ENCODE data around the gene VAV3. TPM values are rescaled to one million over a fixed set of nuclear protein-coding genes. Genes with fewer than 3 reads are reported as not detected.
"Not testable (repeated sequence)": the region's sequence is repeated elsewhere in the genome, so short reads cannot be mapped to it uniquely, and the experiment has no call there.

VAV3 gene
- total RNA-seq, 1 donor from 2014 or later: 1.9 TPM

DNA sequence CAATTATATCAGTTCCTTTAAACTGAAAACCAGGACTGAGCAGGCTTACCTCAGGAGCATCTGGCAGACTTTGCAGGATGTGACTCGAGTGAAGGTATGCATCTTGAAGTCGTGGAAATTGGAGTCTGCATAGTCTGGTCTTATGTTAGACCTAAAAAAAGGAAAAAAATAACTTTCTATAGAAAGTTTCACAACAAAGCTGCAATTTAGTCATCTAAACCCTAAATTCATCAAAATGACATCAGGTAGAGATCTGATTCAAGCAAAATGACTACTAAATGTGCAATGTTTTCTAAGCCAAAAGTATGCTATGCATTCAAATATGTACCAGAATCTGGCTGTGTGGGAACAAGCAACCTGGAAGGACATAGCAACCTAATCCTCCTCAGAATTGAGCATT lies 260.1 kb downstream of the VAV3 start:
- DNase-seq (ENCODE audit: low spot score): no peak
- intact Hi-C loops (cut with DNase I): no loop called here

DNA sequence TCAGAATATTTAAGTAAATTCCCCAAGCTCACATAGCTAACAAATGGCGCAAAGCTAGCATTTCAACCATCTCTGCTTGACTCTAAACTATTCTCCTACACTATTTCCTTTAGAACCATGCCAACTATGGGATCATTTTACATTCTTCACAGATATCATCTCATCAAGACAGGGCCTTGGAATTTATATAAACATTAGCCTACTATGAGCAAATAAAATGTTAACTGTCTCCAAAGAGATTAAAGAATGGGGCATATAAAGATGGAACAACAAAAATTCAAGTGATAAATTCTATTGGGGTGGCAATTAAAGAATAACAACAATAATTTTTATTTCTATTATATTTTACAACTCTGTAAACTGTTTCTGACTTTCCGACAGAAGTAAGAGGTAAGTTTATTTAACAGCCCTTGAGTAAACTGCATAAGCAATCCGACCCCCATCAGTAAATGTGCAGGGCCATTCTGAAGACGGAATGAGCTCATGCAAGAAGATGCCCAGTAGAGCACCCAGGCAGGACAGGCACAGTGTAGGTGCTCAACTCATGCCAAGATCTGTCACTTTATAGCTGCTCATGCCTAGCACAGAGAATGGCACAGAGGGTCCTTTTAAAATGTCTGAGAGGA lies 261.9 kb downstream of the VAV3 start:
- intact Hi-C loops (cut with DNase I): no loop called here

DNA sequence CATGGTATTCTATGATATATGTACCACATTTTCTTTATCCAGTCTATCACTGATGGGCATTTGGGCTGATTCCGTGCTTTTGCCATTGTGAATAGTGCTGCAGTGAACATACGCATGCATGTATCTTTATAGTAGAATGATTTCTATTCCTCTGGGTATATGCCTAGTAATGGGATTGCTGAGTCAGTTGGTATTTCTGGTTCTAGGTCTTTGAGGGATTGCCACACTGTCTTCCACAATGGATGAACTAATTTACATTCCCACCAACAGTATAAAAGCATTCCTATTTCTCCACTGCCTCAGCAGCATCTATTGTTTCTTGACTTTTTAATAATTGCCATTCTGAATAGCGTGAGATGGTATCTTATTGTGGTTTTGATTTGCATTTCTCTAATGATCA lies 264.3 kb downstream of the VAV3 start:
- DNase-seq (ENCODE audit: low spot score); intact Hi-C loops (cut with DNase I): not testable (repeated sequence)

More for the DNA sequence above, 261.9 kb downstream of the VAV3 start:
- DNase-seq (ENCODE audit: low spot score): no peak

DNA sequence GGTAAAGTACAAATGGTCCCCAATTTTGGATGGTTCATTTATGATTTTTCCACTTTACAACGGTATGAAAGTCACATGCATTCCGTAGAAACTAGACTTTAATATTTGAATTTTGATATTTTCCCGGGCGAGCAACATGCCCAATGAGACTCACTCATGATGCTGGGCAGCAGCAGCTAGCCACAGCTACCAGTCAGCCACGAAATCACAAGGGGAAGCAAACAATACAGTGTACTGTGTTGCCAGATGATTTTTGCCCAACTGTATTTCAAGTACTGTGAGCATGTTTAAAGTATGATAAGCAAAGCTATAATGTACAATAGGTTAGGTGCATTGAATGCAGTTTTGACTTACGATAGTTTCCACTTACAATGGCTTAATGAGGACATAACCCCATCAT lies 266.8 kb downstream of the VAV3 start:
- DNase-seq (ENCODE audit: low spot score): no peak
- intact Hi-C loops (cut with DNase I): no loop called here

DNA sequence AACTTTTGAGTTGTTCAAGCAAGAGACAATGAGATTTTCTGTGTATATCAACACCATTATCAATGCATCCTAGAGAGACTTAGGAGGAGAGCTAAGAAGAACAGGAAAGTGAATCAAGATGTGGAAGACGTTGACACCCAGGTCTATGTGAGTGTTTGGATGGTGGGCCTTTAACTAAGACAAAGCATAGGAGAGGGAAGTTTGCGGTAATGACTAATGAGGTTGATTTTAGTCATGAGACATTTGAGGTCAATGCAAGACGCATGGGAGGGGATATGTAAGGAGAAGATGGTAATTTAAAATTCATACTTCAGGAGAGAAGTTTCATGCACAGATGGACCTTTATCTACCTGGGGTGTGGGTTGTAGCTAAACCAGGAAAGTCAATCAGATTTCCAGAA lies 269.6 kb downstream of the VAV3 start:
- no peak for DNase-seq (ENCODE audit: low spot score)
- intact Hi-C loops (cut with DNase I): no loop called here

DNA sequence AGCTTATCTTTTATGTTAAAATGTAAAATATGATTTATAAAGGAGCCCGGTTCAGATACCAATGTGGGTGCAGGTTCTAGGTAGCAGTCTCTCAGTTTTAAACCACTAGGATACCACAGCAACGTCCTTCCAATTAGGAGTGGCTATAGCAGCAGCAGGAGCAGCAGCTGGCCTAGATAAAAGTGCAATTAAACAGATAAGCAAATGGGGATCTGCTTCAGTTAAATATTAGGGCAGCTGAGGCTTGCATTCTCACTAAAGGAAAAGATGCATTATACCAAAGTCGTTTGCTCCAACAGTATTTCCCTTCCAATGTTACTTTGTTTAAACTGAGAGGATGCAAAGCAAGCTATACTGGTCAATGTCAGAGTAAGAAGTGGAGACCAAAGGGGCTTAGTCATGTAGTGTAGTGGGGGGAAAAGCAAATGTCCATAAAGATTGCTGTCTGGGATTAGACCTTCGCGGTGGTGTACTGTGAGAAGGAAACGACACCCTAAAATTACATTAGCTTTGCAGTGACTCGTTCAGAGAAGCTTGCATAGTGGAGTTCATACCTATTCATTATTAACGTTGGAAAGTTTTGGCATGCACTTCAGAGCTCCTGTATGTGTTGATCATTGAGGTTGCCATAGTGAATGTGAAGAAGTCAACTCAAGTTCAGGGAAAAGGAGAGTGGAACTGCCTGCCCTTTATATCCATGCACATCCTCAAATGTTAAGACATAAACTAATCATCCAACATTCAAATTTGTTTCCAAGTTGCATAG lies 272.2 kb downstream of the VAV3 start:
- no peak for DNase-seq (ENCODE audit: low spot score)

DNA sequence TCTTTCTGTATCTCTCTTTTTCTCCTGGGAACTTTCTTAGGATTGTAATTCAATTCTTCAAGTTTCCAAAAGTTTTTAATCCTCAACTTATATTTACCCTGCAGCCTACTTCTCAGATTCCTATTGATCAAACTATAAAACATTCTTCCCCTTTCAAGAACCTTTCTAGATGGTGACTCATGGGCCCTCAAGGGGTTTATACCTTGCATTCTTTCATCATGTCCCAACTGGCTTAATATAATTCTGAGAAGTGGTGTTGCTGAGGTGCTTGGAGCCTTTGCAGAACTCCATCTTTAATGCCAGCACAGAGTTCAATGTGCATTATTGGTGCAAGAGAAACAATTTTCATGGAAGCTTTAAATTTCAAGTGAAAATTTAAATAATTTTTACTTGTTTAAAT lies 273.4 kb downstream of the VAV3 start:
- intact Hi-C loops (cut with DNase I): no loop called here
- no peak for DNase-seq (ENCODE audit: low spot score)

More for the DNA sequence above, 272.2 kb downstream of the VAV3 start:
- intact Hi-C loops (cut with DNase I): no loop called here

DNA sequence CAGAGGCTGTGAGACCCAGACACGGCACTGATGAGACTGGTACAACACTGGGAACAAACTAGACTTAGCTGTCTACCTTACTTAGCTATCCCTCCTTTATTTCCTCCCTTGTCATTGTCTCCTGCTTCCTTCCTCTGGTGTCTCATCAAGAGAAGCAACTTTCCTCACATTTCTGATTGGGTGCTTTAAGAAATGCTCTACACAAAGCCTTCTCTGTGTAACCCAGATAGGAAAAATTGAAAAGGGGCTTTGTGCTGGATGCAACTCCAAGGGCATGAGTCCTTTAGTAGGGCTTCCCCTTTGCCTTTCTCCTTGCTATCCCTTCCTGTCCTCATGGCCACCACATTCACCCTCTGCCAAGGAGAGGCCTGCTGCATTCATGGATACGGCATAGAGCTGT lies 274.5 kb downstream of the VAV3 start:
- intact Hi-C loops (cut with DNase I): no loop called here
- DNase-seq (ENCODE audit: low spot score): no peak

DNA sequence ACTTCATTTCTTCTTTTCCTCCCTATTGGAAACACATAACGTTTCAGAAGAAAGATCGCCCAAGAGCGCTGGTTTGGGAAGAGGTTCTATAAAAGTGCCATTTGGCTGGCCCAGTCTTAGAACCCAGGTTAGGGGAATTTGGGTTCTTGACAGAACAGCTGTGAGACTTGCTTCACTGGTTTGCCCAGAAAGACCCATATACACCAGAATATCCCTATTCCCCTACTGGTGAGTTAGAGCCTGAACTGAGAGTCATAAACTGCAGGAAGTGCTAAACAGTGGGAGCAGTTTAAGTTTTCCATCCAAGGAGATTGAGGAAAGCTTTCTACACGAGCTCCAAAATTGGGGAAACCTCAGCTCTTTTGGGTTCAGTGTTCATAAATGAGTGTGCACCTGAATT lies 275.2 kb downstream of the VAV3 start:
- DNase-seq (ENCODE audit: low spot score): no peak
- intact Hi-C loops (cut with DNase I): no loop called here

DNA sequence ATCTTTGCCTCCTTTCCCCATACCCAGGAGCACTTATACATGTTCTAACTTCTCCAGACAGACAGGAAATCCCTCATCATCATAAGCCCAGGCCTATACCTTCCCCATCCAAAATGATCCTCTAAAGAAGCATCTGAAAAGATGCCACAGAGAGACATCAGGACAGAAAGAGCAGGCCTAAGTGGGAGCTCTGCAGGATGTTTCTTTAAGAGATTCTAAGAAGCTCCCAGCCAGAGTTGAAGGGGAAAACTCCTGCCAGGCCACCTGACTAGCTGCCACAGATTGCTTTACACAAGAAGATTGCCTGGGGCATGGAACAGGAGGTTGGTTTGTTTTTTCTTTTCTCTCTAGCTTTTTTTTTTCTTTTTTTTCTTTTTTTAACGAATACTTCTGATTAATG lies 275.8 kb downstream of the VAV3 start:
- intact Hi-C loops (cut with DNase I): no loop called here
- DNase-seq (ENCODE audit: low spot score): no peak

DNA sequence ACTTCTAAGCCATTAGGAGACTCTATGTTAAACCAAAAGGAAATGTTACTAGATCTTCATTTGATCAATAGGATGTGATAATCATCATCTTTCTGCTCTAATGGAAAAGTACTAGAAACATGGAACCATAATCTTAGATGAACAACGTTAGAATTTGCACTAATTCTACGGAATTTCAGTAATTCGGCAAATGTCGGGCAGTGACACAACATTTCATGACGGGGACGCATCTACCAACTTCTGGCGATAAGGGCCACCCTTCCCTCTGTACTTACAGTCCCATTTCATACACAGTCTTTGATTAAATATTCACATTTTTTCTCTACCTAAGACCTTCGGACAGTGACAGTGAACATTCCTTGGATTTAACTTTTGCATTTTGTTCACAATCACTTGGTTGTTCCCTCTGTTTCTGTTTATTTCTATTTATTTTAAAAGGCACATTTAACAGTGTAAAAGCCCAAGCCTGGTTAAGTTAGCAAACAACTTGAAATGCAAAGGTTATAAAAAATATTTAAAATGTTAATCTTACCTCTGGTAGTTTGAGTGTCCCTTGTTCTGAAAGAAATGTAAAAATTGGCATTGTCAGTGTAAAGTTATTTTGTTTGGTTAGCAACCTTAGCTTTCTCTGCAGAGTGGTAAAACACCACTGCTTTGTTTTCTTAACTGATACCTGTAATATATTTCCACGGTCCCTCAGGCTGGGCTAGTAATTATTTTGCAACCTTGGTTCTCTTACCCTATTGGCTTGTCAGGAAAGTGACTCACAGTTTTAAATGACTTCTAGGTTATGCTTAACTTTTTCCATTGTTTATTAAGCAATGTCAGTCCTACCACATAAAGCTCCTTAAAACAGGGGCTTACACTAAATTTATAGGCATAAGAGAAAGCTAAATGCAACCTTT lies 276.9 kb downstream of the VAV3 start:
- intact Hi-C loops (cut with DNase I): no loop called here
- no peak for DNase-seq (ENCODE audit: low spot score)

DNA sequence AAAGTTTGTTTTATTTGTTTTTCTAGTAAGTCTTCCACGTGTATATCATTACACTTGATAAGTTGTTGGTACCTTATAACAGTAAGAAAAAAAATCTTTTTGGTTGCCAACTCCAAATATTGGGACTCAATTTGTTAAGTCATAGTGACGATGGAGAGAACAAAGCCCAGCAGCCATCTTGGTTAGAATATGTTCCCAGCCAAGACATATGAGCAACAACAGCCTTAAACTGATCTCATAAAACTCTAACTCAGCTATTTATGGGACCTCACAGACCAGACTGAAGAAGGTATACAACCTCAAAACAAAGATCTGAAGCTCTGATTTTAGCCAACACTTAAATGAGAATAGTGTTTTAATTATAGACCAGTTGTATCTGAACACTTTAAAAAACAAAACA lies 281.3 kb downstream of the VAV3 start:
- no peak for DNase-seq (ENCODE audit: low spot score)
- intact Hi-C loops (cut with DNase I): no loop called here

DNA sequence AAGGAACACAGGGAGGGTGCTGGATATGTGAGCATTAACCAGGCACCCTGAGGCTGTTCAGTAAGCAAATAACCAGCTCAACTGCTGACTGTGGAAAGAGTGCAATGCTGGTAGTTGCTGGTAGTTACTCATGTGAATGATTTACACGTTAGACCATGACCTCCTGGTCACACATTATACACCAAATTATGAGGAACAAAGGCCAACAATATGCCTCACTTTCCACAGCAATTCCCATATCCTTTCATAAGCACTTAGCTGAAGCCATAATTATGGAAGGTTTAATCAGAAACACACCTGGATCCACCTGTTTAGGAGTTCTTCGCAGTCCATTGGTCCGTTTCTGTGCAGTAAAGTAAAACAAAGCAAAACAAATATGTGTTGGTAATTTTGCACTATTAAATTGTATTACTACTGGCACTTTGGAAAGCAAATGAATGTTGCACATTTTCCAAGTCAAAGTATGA lies 281.8 kb downstream of the VAV3 start:
- intact Hi-C loops (cut with DNase I): no loop called here
- DNase-seq (ENCODE audit: low spot score): no peak

DNA sequence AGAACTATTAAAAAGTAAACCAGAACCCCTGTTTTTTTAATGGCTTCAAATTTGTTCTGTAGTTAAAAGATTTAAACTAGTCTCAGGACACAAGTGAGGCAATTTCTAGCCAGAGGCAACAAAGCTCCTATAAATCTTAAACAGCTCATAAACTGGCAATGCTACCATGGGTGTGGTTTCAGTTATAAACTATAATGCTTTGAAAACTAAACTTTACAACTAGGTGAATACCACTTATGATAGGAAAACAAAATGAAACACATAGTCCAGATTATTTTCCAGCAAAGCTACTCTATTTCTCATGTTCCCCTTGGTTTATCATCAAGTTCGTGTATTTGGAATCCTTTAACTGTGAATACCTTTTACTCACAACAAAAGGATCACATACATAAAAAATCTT lies 282.5 kb downstream of the VAV3 start:
- intact Hi-C loops (cut with DNase I): no loop called here
- no peak for DNase-seq (ENCODE audit: low spot score)

DNA sequence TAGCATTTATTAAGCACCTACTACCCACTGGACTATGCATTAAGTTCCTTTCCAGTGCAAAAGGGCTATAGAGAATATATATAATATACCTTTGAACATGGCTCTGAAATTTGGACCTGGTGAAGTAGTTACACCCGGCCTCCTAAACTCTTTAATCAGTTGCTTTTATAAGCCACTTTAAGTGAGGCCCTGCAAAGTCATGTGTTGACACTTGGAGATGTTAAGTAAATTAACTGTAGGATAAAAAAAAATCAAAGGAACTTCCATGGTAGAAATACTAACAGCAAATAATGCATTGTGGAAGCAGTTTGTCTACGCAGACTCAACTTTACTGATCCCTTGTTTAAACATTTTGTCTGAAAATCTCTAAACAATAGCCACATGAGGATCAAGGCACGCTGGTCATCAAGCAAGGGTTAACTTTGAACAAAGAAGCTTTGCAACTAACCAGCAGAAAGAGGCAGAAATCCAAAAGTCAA lies 283.9 kb downstream of the VAV3 start:
- intact Hi-C loops (cut with DNase I): no loop called here

DNA sequence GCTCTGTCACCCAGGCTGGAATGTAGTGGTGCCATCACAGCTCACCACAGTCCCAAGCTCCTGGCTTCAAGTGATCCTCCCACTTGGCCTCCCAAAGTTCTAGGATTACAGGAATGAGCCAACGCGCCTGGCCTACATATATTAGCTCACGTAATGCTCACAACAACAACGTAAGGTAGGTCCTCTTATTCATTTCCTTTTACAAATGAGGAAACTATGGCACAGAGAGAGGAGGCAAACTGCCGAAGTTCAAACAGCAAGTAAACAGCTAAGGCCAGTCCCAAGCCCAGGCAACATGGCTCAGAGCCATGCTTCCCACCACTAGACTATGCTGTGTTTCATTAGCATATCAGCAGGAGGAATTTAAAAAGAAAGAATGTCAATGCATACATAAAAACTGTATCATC lies 284.4 kb downstream of the VAV3 start:
- intact Hi-C loops (cut with DNase I): no loop called here
- no peak for DNase-seq (ENCODE audit: low spot score)

More for the DNA sequence above, 283.9 kb downstream of the VAV3 start:
- DNase-seq (ENCODE audit: low spot score): no peak

DNA sequence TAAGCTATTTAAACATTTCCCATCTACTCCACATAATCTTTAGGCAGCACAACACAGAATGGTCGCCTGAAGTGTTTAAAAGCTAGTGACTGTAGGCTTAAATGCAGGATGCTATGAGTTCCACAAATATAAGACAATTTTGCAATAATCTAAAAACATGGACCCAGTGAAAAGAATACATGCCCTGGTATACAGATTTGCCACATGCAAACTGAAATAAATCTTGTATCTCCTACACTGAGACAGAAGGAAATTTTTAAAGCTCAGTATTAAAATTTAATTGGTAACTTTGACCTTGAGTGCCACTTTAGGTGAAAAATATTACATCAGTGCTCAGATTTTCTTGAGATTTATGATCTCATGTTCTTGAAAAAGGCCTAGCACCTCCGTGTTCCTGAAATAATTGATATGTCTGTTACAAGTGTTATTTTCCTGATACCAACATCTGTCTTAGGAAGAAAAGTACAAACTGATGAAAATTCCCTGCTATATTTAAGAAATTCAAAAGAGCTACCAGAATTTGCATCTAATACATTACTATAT lies 285.5 kb downstream of the VAV3 start:
- no peak for DNase-seq (ENCODE audit: low spot score)
- intact Hi-C loops (cut with DNase I): no loop called here

DNA sequence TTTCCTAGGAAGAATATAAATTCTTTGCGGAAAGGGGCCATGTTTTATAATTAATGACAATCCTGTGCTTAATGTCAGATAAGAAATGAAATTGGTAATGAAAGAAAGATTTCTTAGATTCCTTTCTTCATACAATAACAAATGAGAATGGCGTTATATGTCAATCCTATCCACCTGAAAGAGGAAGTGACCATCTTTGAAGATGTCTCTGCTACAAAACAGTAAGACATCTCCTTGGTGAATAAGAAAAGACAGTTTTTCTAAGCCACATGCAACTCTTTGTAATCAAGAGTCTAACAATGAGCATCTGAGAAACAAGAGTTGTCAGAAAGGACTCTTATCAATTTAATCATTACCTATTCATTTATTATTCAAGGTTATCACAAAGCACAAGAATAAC lies 286.0 kb downstream of the VAV3 start:
- intact Hi-C loops (cut with DNase I): no loop called here
- DNase-seq (ENCODE audit: low spot score): no peak

DNA sequence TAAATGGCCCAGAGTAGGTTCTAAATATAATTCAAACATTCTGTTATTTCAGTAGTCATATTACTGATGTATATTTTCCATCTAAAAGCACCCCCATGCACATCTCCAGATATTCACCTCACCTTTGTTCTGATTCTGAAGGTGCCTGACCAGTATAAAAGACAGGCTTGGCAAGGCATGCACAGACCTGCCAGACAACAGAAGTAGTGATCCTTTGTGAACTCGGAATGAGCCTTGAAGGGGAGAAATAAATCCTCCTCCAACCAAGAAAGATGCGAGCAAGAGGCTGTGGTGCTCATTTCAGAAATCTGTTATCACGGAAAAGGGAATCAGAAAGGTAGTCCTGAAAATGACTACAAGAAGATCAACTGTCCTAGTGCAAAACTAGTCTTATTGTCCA lies 287.3 kb downstream of the VAV3 start:
- intact Hi-C loops (cut with DNase I): no loop called here
- no peak for DNase-seq (ENCODE audit: low spot score)

DNA sequence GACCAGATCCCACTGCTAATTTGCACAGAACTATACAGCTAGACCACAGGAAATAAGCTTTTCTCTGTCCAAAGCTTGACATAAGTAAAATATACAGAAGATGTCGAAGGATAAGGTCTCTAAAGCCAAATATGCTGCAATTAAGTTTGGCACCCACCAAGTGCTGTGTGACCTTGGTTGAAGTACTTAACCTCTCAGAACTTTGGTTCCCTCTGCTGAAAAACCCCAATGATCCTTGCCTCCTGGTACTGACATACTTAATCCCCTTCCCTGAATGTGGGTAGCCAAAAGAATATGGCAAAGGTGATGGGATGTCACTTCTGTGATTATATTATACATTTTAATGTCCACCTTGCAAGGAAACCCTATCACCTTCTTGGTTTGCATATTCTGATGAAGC lies 290.5 kb downstream of the VAV3 start:
- intact Hi-C loops (cut with DNase I): no loop called here
- DNase-seq (ENCODE audit: low spot score): no peak
